K562 (cell line): ENCODE results near the gene RAI1. TPM values are rescaled to one million over a fixed set of nuclear protein-coding genes. Genes with fewer than 3 reads are reported as not detected.
A peak's percentile ranks its signal among the peaks of the same experiment; 100 is the strongest.

Source experiments
- BRCA1 ChIP-seq, 2 experiments: fragments of 450-650 bp in 1 of 2; sonication (generic) in 1 of 2; formaldehyde crosslinking in 1 of 2; IDR thresholded peaks; 2 replicates each; pipeline versions ENCODE4 v1.5.0 to v1.6.1; 2017 to 2020; ENCODE audit warnings: mild to moderate bottlenecking in 1 of 2, missing genetic modification reagents in 1 of 2
- CBFA2T3 ChIP-seq: fragments of 450-650 bp; IDR thresholded peaks from 2 replicates; pipeline ENCODE4 v1.6.1; 2017
- EGR1 ChIP-seq: fragments of 450-650 bp; conservative IDR thresholded peaks from 2 replicates; pipeline ENCODE4 v1.6.1; 2017; ENCODE audit warnings: mild to moderate bottlenecking
- ESRRA ChIP-seq: fragments of 450-650 bp; IDR thresholded peaks from 2 replicates; pipeline ENCODE4 v1.6.1; 2014; ENCODE audit warnings: low read depth, mild to moderate bottlenecking, moderate library complexity, borderline replicate concordance
- ETV5 ChIP-seq: sonication (generic); formaldehyde crosslinking; IDR thresholded peaks from 2 replicates; pipeline ENCODE4 v1.4.0; 2020; ENCODE audit warnings: low read depth, mild to moderate bottlenecking, missing genetic modification reagents
- GMEB1 ChIP-seq: fragments of 250-450 bp; sonication (Bioruptor Pico); IDR thresholded peaks from 2 replicates; pipeline ENCODE4 v1.4.0; 2020; ENCODE audit warnings: mild to moderate bottlenecking
- HINFP ChIP-seq: fragments of 450-650 bp; conservative IDR thresholded peaks from 2 replicates; pipeline ENCODE4 v1.6.1; 2016; ENCODE audit warnings: missing genetic modification characterization, low read depth, mild to moderate bottlenecking, control low read depth, missing compliant biosample characterization
- IRF2 ChIP-seq: sonication (generic); formaldehyde crosslinking; IDR thresholded peaks from 2 replicates; pipeline ENCODE4 v1.8.1; 2022; ENCODE audit warnings: mild to moderate bottlenecking, missing genetic modification reagents
- KLF10 ChIP-seq: fragments of 250-450 bp; sonication (Bioruptor Pico); IDR thresholded peaks from 2 replicates; pipeline ENCODE4 v1.6.1; 2021; ENCODE audit warnings: matching md5 sums
- MITF ChIP-seq: IDR thresholded peaks from 2 replicates; pipeline ENCODE4 v1.6.1; 2014; ENCODE audit warnings: antibody characterized with exemption
- MYBL2 ChIP-seq, 2 experiments: fragments of 450-650 bp in 1 of 2; sonication (generic) in 1 of 2; formaldehyde crosslinking in 1 of 2; IDR thresholded peaks; 2 replicates each; pipeline versions ENCODE4 v1.6.1 to v1.8.1; 2017 to 2022; ENCODE audit warnings: borderline replicate concordance in 1 of 2, inconsistent platforms in 1 of 2, low read depth in 1 of 2, mild to moderate bottlenecking in 1 of 2, missing genetic modification reagents in 1 of 2, moderate library complexity in 1 of 2
- PHB ChIP-seq: fragments of 250-450 bp; sonication (Bioruptor Pico); IDR thresholded peaks from 2 replicates; pipeline ENCODE4 v1.5.0; 2021
- POLR2B ChIP-seq: fragments of 450-650 bp; IDR thresholded peaks from 2 replicates; pipeline ENCODE4 v1.6.1; 2018; ENCODE audit warnings: low read depth; ENCODE audit not compliant: partially characterized antibody
- RB1 ChIP-seq: fragments of 450-650 bp; IDR thresholded peaks from 2 replicates; pipeline ENCODE4 v1.6.1; 2017; ENCODE audit warnings: low read depth, mild to moderate bottlenecking
- SNIP1 ChIP-seq: fragments of 450-650 bp; IDR thresholded peaks from 2 replicates; pipeline ENCODE4 v1.7.1; 2017; ENCODE audit warnings: low read depth, mild to moderate bottlenecking
- TCF7 ChIP-seq: sonication (generic); IDR thresholded peaks from 2 replicates; pipeline ENCODE4 v1.6.1; 2016; ENCODE audit warnings: antibody characterized with exemption, borderline replicate concordance
- TEAD1 ChIP-seq, 2 experiments: fragments of 450-650 bp in 1 of 2; sonication (generic) in 1 of 2; formaldehyde crosslinking; IDR thresholded peaks; 2 replicates each; pipeline versions ENCODE4 v1.4.0 to v1.8.0; 2020 to 2022; ENCODE audit warnings: mild to moderate bottlenecking in 2 of 2, missing genetic modification reagents in 1 of 2
- ZNF280A ChIP-seq: fragments of 450-650 bp; IDR thresholded peaks from 2 replicates; pipeline ENCODE4 v1.6.1; 2018; ENCODE audit warnings: mild to moderate bottlenecking, low read depth; ENCODE audit not compliant: partially characterized antibody
- ZNF408 ChIP-seq: fragments of 250-450 bp; sonication (Bioruptor Pico); IDR thresholded peaks from 2 replicates; pipeline ENCODE4 v1.4.0; 2020; ENCODE audit warnings: low read depth, mild to moderate bottlenecking, moderate library complexity
- ZNF41 ChIP-seq: fragments of 250-450 bp; sonication (Bioruptor Pico); conservative IDR thresholded peaks from 2 replicates; pipeline ENCODE4 v1.4.0; 2020; ENCODE audit warnings: mild to moderate bottlenecking
- ZNF668 ChIP-seq: fragments of 250-450 bp; sonication (Bioruptor Pico); IDR thresholded peaks from 2 replicates; pipeline ENCODE4 v1.8.0; 2022; ENCODE audit warnings: mild to moderate bottlenecking, inconsistent platforms
- polyA plus RNA-seq, 8 experiments: library from polyadenylated mRNA; depleted of rRNA in 4 of 8; stranded (reverse) in 5 of 8; unstranded in 3 of 8; fragments of >200 nt; fragmentation: Nextera tagmentation in 2 of 8; fragmentation: Illumina TruSeq in 1 of 8; extraction: Ambion mirVana in 2 of 8; extraction: Trizol in 1 of 8; gene quantifications; 2 replicates each; pipeline versions ENCODE4 v1.2.1 to v1.2.3, GENCODE V29; 2011 to 2014; ENCODE audit warnings: inconsistent platforms in 1 of 8, missing spikeins in 1 of 8
- total RNA-seq, 7 experiments: library from RNA; depleted of rRNA in 6 of 7; stranded (reverse); fragments of >200 nt in 6 of 7; fragmentation: Illumina TruSeq in 2 of 7; extraction: Trizol in 2 of 7; gene quantifications; 2 replicates each; pipeline versions ENCODE4 v1.2.1 to v1.2.3, GENCODE V29; 2011 to 2021; ENCODE audit warnings: low replicate concordance in 1 of 7

Gene RAI1
- total and polyA plus RNA-seq, 9 of the 15 experiments (the other 6 are each of a cell fraction or from before 2014, with no cell fraction given) = 0.68 to 19.9 (median 5.5) TPM

GRCh38 chr17:17812211-17813054 is 131.2 kb downstream of the RAI1 start (continued):
- no peak for TF ChIP-seq CBFA2T3
- no peak for TF ChIP-seq SNIP1
- no peak for TF ChIP-seq ZNF280A
- TF ChIP-seq ZNF408 = no peak
- no peak for TF ChIP-seq HINFP (tag)
- TF ChIP-seq IRF2 (CRISPR knock-in tag) = peak; percentile 45; the same call in 1 of the 2 replicates
- peak in 1 of 2 experiments; percentile 26; a peak in 1 of 4 replicates for TF ChIP-seq TEAD1 (CRISPR knock-in tag; IDR thresholded peaks at IDR 0.05)
- TF ChIP-seq ETV5 (CRISPR knock-in tag) = no peak
- no peak for TF ChIP-seq TCF7
- TF ChIP-seq ZNF668 (CRISPR knock-in tag) = no peak
- no peak for TF ChIP-seq ESRRA
- 0 out of 2 replicates have a peak, but pooled peaks have one; percentile 14 for TF ChIP-seq RB1
- TF ChIP-seq GMEB1 (CRISPR knock-in tag) = no peak
- TF ChIP-seq BRCA1 (IDR thresholded peaks at IDR 0.05) = no peak
- TF ChIP-seq BRCA1 (CRISPR knock-in tag; IDR thresholded peaks at IDR 0.05) = no peak
- TF ChIP-seq MYBL2 (IDR thresholded peaks at IDR 0.05; ENCODE audit: low read depth) = no peak
- no peak for TF ChIP-seq MYBL2 (CRISPR knock-in tag; IDR thresholded peaks at IDR 0.05; ENCODE audit: borderline replicate concordance)
- no peak for TF ChIP-seq KLF10 (CRISPR knock-in tag)
- TF ChIP-seq PHB (CRISPR knock-in tag) = no peak
- no peak for TF ChIP-seq ZNF41
- peak; percentile 54 for TF ChIP-seq EGR1
- TF ChIP-seq POLR2B = no peak
- TF ChIP-seq MITF = no peak
